DND-41 (cell line): Measurements from ENCODE around the gene TSPEAR.
"Not testable (repeated sequence)": the region's sequence is repeated elsewhere in the genome, so short reads cannot be mapped to it uniquely, and the experiment has no call there.

Source experiments
- ATAC-seq: fragments of 200-7000 bp; cut with Tn5 transposase; 3 replicates; pipeline ENCODE4 v1.9.1; 2021; ENCODE audit warnings: low read depth; ENCODE audit not compliant: insufficient read depth
- DNase-seq: peaks from one replicate; pipeline ENCODE4 v3.0.0-alpha.2; 2020
- H2AFZ ChIP-seq: 2 replicates; pipeline ENCODE4 v1.6.0; 2012; ENCODE audit warnings: low read depth, low read length
- H3K27ac ChIP-seq: 2 replicates; pipeline ENCODE4 v1.5.1; 2012; ENCODE audit warnings: low read length, inconsistent platforms
- H3K27me3 ChIP-seq: fragments of 200-600 bp; sonication (generic); 2 replicates; pipeline ENCODE4 v1.6.0; 2012; ENCODE audit warnings: low read length, mild to moderate bottlenecking, inconsistent platforms; ENCODE audit not compliant: insufficient read depth, poor library complexity
- H3K36me3 ChIP-seq: 2 replicates; pipeline ENCODE4 v1.5.1; 2012; ENCODE audit warnings: low read length, inconsistent platforms; ENCODE audit not compliant: insufficient read depth
- H3K4me1 ChIP-seq: 2 replicates; pipeline ENCODE4 v1.5.1; 2012; ENCODE audit warnings: mild to moderate bottlenecking, low read length; ENCODE audit not compliant: insufficient read depth
- H3K4me2 ChIP-seq: 2 replicates; pipeline ENCODE4 v1.6.0; 2012; ENCODE audit warnings: mild to moderate bottlenecking, moderate library complexity, low read length, inconsistent platforms; ENCODE audit not compliant: insufficient read depth
- H3K4me3 ChIP-seq, 2 experiments: fragments of 200-600 bp in 1 of 2; shearing (Covaris generic) in 1 of 2; 2 replicates each; pipeline ENCODE4 v1.5.1; 2012 to 2016; ENCODE audit warnings: inconsistent platforms in 2 of 2, low read length in 2 of 2, mild to moderate bottlenecking in 2 of 2, low read depth in 1 of 2, moderate library complexity in 1 of 2
- H3K79me2 ChIP-seq: 2 replicates; pipeline ENCODE4 v1.6.0; 2012; ENCODE audit warnings: low read length, inconsistent platforms; ENCODE audit not compliant: insufficient read depth
- H3K9ac ChIP-seq: 2 replicates; pipeline ENCODE4 v1.6.0; 2012; ENCODE audit warnings: low read depth, mild to moderate bottlenecking, inconsistent platforms, low read length, moderate library complexity
- H3K9me3 ChIP-seq: 2 replicates; pipeline ENCODE4 v1.5.1; 2012; ENCODE audit warnings: low read length, moderate library complexity, mild to moderate bottlenecking, inconsistent platforms; ENCODE audit not compliant: insufficient read depth, severe bottlenecking
- H4K20me1 ChIP-seq: 2 replicates; pipeline ENCODE4 v1.6.0; 2012; ENCODE audit warnings: low read length; ENCODE audit not compliant: insufficient read depth
- CTCF ChIP-seq: IDR thresholded peaks from 2 replicates; pipeline ENCODE4 v1.5.1; 2012; ENCODE audit warnings: borderline replicate concordance, low read length, moderate library complexity, mild to moderate bottlenecking; ENCODE audit not compliant: poor library complexity, severe bottlenecking; ENCODE audit errors: extremely low read depth
- EZH2 ChIP-seq: IDR thresholded peaks from 3 replicates; pipeline ENCODE4 v1.6.1; 2012; ENCODE audit warnings: borderline replicate concordance, low read depth, mild to moderate bottlenecking, moderate library complexity, low read length, inconsistent platforms; ENCODE audit not compliant: severe bottlenecking

The TSPEAR gene

DNA sequence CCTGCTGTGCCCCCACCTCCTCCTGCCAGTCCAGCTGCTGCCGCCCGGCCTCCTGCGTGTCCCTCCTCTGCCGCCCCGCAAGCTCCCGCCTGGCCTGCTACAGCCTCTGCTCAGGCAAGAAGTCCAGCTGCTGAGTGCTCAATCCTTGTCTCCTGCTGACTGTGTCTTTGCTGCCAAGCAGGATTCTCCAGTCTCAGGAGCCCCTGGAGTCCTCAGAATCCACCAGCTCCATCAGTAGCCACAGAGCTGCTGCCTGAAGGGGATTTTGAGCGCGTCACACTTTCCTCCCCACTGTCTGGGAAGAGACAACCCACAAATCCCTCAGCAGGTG lies 64.2 kb downstream of the TSPEAR start:
- no peak overlapping the region for H3K4me2 ChIP-seq
- TF ChIP-seq CTCF (no peak), EZH2 (no peak)
- H3K4me3 ChIP-seq, result no peak overlapping the region
- H3K27me3 ChIP-seq, result no peaks in the 10 kb centered on the region
- ATAC-seq (no peak), DNase-seq (no peak)
- no peaks in the 10 kb centered on the region for H3K4me1 ChIP-seq
- H4K20me1 ChIP-seq, result no peaks in the 10 kb centered on the region
- H3K36me3 ChIP-seq, result no peaks in the 10 kb centered on the region
- H3K9me3 ChIP-seq, result peaks cover 17% of the 10 kb centered on the region
- no peak overlapping the region for H3K9ac ChIP-seq
- H3K27ac ChIP-seq, result no peak overlapping the region
- H3K79me2 ChIP-seq, result no peaks in the 10 kb centered on the region
- no peak overlapping the region for H2AFZ ChIP-seq

- not testable (repeated sequence) for H3K9ac ChIP-seq, H2AFZ ChIP-seq, H3K4me2 ChIP-seq, H3K4me1 ChIP-seq, H3K27ac ChIP-seq, H4K20me1 ChIP-seq, H3K27me3 ChIP-seq, ATAC-seq, H3K4me3 ChIP-seq, H3K79me2 ChIP-seq, H3K36me3 ChIP-seq, DNase-seq
- H3K9me3 ChIP-seq, result peaks cover 17% of the 10 kb centered on the region
Observed at GRCh38 chr21:44646366-44647221, 64.8 kb downstream of the TSPEAR start, which contains the start of gene KRTAP10-11. TSS of gene KRTAP10-11 (plus strand) at chr21:44646414. CDS start at chr21:44646459, 45 bp downstream.

- H4K20me1 ChIP-seq, result no peaks in the 10 kb centered on the region
- no peaks in the 10 kb centered on the region for H3K36me3 ChIP-seq
- H3K9ac ChIP-seq, result no peak overlapping the region
- H3K79me2 ChIP-seq, result no peaks in the 10 kb centered on the region
- peaks cover 17% of the 10 kb centered on the region for H3K9me3 ChIP-seq
- no peaks in the 10 kb centered on the region for H3K4me1 ChIP-seq
- H3K4me3 ChIP-seq, result no peak overlapping the region
- H3K27ac ChIP-seq, result no peak overlapping the region
- no peak overlapping the region for H3K4me2 ChIP-seq
- no peak for TF ChIP-seq CTCF
- TF ChIP-seq EZH2, result no peak
- no peak for ATAC-seq
- no peaks in the 10 kb centered on the region for H3K27me3 ChIP-seq
- H2AFZ ChIP-seq, result no peak overlapping the region
- DNase-seq, result no peak
Observed at GRCh38 chr21:44644878-44645277, 66.5 kb downstream of the TSPEAR start.

DNA sequence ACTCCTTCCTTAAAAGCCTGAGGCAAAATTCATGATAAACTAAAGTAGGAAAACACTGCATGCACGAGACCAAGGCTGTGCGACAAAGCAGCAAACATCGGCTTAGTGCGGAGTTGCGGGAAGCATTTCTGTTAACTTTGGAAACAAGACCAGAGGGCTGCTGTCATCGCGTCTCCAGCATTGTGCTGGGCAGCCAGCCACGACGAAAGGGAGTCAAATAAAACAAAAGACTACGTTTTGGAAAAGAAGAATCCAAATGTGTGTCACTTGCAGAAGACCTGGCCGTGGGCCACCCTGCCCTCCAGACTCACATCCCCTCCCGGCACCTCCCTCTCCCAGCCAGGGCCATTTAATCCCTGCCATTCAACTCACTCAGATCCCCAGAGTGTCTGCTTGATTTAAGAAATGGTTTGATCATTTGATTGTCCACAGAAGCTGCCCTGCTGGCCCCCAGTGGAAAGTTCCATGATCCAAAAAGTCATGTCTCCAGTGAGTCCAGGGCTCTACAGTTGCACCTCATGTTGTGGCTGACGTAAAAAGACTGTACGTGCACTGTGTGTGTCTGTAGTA lies 67.5 kb downstream of the TSPEAR start:
- no peaks in the 10 kb centered on the region for H3K4me1 ChIP-seq
- H3K27me3 ChIP-seq, result no peaks in the 10 kb centered on the region
- TF ChIP-seq EZH2 (no peak), CTCF (no peak)
- no peaks in the 10 kb centered on the region for H3K79me2 ChIP-seq
- H3K27ac ChIP-seq, result no peak overlapping the region
- peaks cover 17% of the 10 kb centered on the region for H3K9me3 ChIP-seq
- H3K4me3 ChIP-seq, result no peak overlapping the region
- no peaks in the 10 kb centered on the region for H4K20me1 ChIP-seq
- DNase-seq, result no peak
- H3K36me3 ChIP-seq, result no peaks in the 10 kb centered on the region
- H2AFZ ChIP-seq, result no peak overlapping the region
- no peak overlapping the region for H3K4me2 ChIP-seq
- ATAC-seq, result no peak
- no peak overlapping the region for H3K9ac ChIP-seq
